HG03095 (cell line): ENCODE results near the gene AFAP1L2.

Source experiments
- ATAC-seq: cut with Tn5 transposase; IDR thresholded peaks from one replicate; pipeline ENCODE4 v1.9.1; 2021; ENCODE audit warnings: moderate library complexity; ENCODE audit not compliant: unreplicated experiment

AFAP1L2 gene

DNA sequence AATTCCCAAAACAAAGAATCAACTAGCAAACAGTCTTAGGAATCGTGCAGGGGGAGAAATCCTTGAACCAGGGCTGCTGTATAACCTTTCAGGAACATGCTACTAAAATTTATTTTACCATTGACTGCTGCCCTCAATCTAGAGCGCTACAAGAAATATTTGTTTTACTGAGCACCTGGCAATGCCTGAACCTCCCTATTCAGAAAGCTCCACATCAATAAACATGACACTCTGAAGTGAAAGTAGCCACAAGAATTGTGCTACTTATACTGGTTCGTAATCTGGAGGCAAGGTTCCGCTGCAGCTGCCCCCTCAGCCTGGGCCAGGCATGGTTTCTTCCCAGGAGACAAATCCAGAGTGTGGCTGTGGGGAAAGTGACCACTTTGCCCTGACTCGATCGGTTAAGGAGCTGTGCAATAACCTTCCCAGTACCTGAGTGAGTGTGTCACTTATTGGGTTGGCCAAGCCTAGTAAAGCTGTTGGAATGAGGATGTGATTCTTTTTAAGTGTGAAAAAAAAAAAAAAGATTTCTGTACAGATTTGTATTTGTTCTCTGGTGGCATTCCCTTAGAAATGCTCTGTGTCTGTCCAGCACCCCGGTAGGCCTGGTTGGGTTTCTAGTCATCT is 157.5 kb downstream of the AFAP1L2 start:
- ATAC-seq = no peak

- no peak for ATAC-seq
Observed at GRCh38 chr10:114245121-114245791, 159.0 kb downstream of the AFAP1L2 start.
